ENCODE measurements around the gene COL25A1. TPM values are rescaled to one million over a fixed set of nuclear protein-coding genes. Genes with fewer than 3 reads are reported as not detected.
A peak's percentile ranks its signal among the peaks of the same experiment; 100 is the strongest.
"Not testable (repeated sequence)": the region's sequence is repeated elsewhere in the genome, so short reads cannot be mapped to it uniquely, and the experiment has no call there.

Gene COL25A1
- total and polyA plus RNA-seq, 2 experiments from 2014 or later, result 0.25 TPM; not detected in 1

DNA sequence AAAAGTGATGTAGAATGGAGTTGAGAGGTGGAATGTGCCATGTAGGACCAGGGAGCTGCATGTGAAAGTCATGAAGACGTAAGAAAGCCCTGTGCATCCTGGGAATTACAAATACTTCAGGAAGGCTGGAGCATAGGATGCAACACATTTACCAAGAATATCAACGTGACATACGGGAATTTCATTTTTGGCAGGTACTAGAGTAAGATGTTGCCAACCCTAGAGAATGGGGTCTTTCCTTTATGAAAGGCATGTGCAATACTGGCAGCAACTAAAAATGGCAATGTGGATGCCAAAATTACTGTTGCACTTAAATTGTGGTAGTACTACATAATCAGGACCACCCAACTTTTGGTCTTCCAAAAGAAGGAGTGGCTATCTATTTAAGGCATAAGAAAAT is 188.0 kb downstream of the COL25A1 start:
- no peak for DNase-seq
- no peak overlapping the region for H3K4me3 ChIP-seq
- TF ChIP-seq EZH2 (IDR thresholded peaks at IDR 0.05; ENCODE audit: insufficient read depth, poor library complexity, severe bottlenecking) (no peak), EZH2phosphoT487 (IDR thresholded peaks at IDR 0.05; ENCODE audit: insufficient read depth, low read depth) (no peak)
- H3K4me2 ChIP-seq (ENCODE audit: unreplicated experiment), result no peak overlapping the region
- no peaks in the 10 kb centered on the region for H3K27me3 ChIP-seq (replicated peaks; ENCODE audit: insufficient read depth)
- no peak overlapping the region for H3K9ac ChIP-seq
- H3K4me1 ChIP-seq (ENCODE audit: insufficient read depth), result no peaks in the 10 kb centered on the region
- 87 to 89% methylated on average over 3 of the region's 3 CpGs for WGBS, 2 experiments (ENCODE audit: low coverage in 1 of 2, low lambda C conversion rate in 2 of 2, missing lambda C conversion rate in 2 of 2)
- H3K27ac ChIP-seq, result no peak overlapping the region
- in situ Hi-C loops (cut with MboI), result no loop called here
- no peaks in the 10 kb centered on the region for H4K20me1 ChIP-seq (ENCODE audit: insufficient read depth)
- H3K36me3 ChIP-seq (ENCODE audit: low read depth), result no peaks in the 10 kb centered on the region
- no peaks in the 10 kb centered on the region for H3K79me2 ChIP-seq (ENCODE audit: insufficient read depth)
- H3F3A ChIP-seq (ENCODE audit: insufficient read depth), result no peaks in the 10 kb centered on the region
- H3K9me3 ChIP-seq (ENCODE audit: low read depth), result no peaks in the 10 kb centered on the region
- H3K9me2 ChIP-seq (ENCODE audit: insufficient read depth), result no peaks in the 10 kb centered on the region
- H2AFZ ChIP-seq, result no peak overlapping the region

DNA sequence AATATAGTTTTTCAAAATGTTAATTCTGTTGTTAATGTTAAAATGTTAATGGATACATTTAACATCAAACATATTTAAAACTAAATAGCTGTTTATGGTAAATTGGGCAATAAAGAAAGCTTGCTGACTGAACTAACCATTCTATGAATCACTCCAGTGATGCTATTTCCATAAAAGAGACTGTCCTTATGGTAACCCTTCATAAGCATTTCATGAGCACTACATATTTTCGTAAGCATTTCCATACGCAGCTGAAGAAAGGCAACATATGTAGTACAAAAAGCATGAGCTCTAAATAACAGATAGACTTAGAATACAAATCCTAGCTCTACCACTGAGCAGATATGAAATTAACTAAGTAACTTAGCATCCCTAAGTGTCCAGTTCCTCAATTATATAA is 188.9 kb downstream of the COL25A1 start:
- Histone ChIP-seq H3K4me2 (ENCODE audit: unreplicated experiment) (no peak overlapping the region), H3K9me2 (ENCODE audit: insufficient read depth) (no peaks in the 10 kb centered on the region), H3K27ac (no peak overlapping the region), H3K9me3 (ENCODE audit: low read depth) (no peaks in the 10 kb centered on the region), H3F3A (ENCODE audit: insufficient read depth) (no peaks in the 10 kb centered on the region), H2AFZ (no peak overlapping the region), H3K4me3 (no peak overlapping the region), H3K27me3 (replicated peaks; ENCODE audit: insufficient read depth) (no peaks in the 10 kb centered on the region), H3K79me2 (ENCODE audit: insufficient read depth) (no peaks in the 10 kb centered on the region), H4K20me1 (ENCODE audit: insufficient read depth) (no peaks in the 10 kb centered on the region), H3K4me1 (ENCODE audit: insufficient read depth) (no peaks in the 10 kb centered on the region), H3K36me3 (ENCODE audit: low read depth) (no peaks in the 10 kb centered on the region), H3K9ac (no peak overlapping the region)
- WGBS, 2 experiments (ENCODE audit: low coverage in 1 of 2, low lambda C conversion rate in 2 of 2, missing lambda C conversion rate in 2 of 2), result 73 to 74% methylated on average over 2 of the region's 2 CpGs
- in situ Hi-C loops (cut with MboI), result no loop called here
- DNase-seq, result peak; percentile 51
- TF ChIP-seq EZH2phosphoT487 (IDR thresholded peaks at IDR 0.05; ENCODE audit: insufficient read depth, low read depth) (no peak), EZH2 (IDR thresholded peaks at IDR 0.05; ENCODE audit: insufficient read depth, poor library complexity, severe bottlenecking) (no peak)

DNA sequence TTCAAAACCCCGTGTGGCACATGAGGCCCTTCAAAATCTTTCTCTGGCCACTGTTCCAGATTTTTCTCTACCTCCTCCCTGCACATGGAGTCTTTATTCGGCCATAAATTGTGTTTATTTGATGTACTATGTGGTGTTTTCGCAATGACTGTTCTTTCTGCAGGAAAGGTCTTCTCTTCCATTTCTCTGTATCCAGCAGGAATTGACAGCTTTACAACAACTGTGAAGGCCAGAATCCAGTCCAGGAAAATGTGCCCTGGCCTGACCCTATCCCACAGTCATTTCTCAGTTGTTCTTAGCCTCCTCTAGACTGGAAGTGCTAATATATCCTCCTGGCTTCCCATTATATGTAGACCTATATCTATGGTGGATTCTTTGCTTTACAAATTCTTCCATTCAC is 191.4 kb downstream of the COL25A1 start:
- 46 to 57% methylated on average over 3 of the region's 3 CpGs for WGBS, 2 experiments (ENCODE audit: low coverage in 1 of 2, low lambda C conversion rate in 2 of 2, missing lambda C conversion rate in 2 of 2)
- Histone ChIP-seq H3K9ac (no peak overlapping the region), H3K27me3 (replicated peaks; ENCODE audit: insufficient read depth) (no peaks in the 10 kb centered on the region), H3K27ac (no peak overlapping the region), H3K9me2 (ENCODE audit: insufficient read depth) (no peaks in the 10 kb centered on the region), H3K9me3 (ENCODE audit: low read depth) (no peaks in the 10 kb centered on the region), H2AFZ (no peak overlapping the region), H3K4me2 (ENCODE audit: unreplicated experiment) (no peak overlapping the region), H3K79me2 (ENCODE audit: insufficient read depth) (no peaks in the 10 kb centered on the region), H3K36me3 (ENCODE audit: low read depth) (no peaks in the 10 kb centered on the region), H3F3A (ENCODE audit: insufficient read depth) (no peaks in the 10 kb centered on the region), H4K20me1 (ENCODE audit: insufficient read depth) (no peaks in the 10 kb centered on the region), H3K4me3 (no peak overlapping the region), H3K4me1 (ENCODE audit: insufficient read depth) (no peaks in the 10 kb centered on the region)
- DNase-seq, result no peak
- TF ChIP-seq EZH2 (IDR thresholded peaks at IDR 0.05; ENCODE audit: insufficient read depth, poor library complexity, severe bottlenecking) (no peak), EZH2phosphoT487 (IDR thresholded peaks at IDR 0.05; ENCODE audit: insufficient read depth, low read depth) (no peak)
- in situ Hi-C loops (cut with MboI), result no loop called here

DNA sequence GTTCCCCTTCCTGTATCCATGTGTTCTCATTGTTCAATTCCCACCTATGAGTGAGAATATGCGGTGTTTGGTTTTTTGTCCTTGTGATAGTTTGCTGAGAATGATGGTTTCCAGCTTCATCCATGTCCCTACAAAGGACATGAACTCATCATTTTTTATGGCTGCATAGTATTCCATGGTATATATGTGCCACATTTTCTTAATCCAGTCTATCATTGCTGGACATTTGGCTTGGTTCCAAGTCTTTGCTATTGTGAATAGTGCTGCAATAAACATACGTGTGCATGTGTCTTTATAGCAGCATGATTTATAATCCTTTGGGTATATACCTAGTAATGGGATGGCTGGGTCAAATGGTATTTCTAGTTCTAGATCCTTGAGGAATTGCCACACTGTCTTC is 194.2 kb downstream of the COL25A1 start:
- H3K9me2 ChIP-seq (ENCODE audit: insufficient read depth); H3K4me1 ChIP-seq (ENCODE audit: insufficient read depth); H3K27me3 ChIP-seq (replicated peaks; ENCODE audit: insufficient read depth); H3K79me2 ChIP-seq (ENCODE audit: insufficient read depth); H3K27ac ChIP-seq; H3K9ac ChIP-seq; H3K4me3 ChIP-seq; H3K4me2 ChIP-seq (ENCODE audit: unreplicated experiment); H3K9me3 ChIP-seq (ENCODE audit: low read depth); H3F3A ChIP-seq (ENCODE audit: insufficient read depth); H2AFZ ChIP-seq; in situ Hi-C loops (cut with MboI); H3K36me3 ChIP-seq (ENCODE audit: low read depth); H4K20me1 ChIP-seq (ENCODE audit: insufficient read depth); DNase-seq: not testable (repeated sequence)
- WGBS, 2 experiments (ENCODE audit: low coverage in 1 of 2, low lambda C conversion rate in 2 of 2, missing lambda C conversion rate in 2 of 2), result 75 to 100% methylated on average over 1 of the region's 2 CpGs

DNA sequence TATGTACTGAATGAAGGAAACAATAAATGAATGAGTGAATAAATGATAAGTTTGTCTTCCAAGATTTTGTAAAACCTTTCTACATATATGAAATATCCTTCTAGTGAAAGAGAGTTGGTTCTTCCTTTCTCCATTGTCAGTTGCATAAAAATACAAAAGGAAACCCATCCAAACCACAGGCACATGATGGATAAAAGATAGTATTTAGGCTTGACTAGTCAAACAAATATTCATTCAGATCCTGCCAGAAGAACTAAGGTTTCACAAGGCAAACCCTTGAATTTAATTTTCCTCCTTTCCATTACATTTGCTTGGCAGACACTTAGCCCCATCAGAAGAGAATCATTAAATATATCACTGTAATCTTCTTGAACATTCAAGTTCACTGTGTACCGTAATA is 208.4 kb downstream of the COL25A1 start:
- Histone ChIP-seq H3K27me3 (replicated peaks; ENCODE audit: insufficient read depth) (no peaks in the 10 kb centered on the region), H2AFZ (no peak overlapping the region), H4K20me1 (ENCODE audit: insufficient read depth) (no peaks in the 10 kb centered on the region), H3K4me1 (ENCODE audit: insufficient read depth) (no peaks in the 10 kb centered on the region), H3K79me2 (ENCODE audit: insufficient read depth) (no peaks in the 10 kb centered on the region), H3K9me2 (ENCODE audit: insufficient read depth) (peaks cover 3% of the 10 kb centered on the region; the same call in 1 of the 2 replicates), H3F3A (ENCODE audit: insufficient read depth) (no peaks in the 10 kb centered on the region), H3K9ac (no peak overlapping the region), H3K4me3 (no peak overlapping the region), H3K4me2 (ENCODE audit: unreplicated experiment) (no peak overlapping the region), H3K9me3 (ENCODE audit: low read depth) (no peaks in the 10 kb centered on the region), H3K27ac (no peak overlapping the region), H3K36me3 (ENCODE audit: low read depth) (no peaks in the 10 kb centered on the region)
- TF ChIP-seq EZH2phosphoT487 (IDR thresholded peaks at IDR 0.05; ENCODE audit: insufficient read depth, low read depth) (no peak), EZH2 (IDR thresholded peaks at IDR 0.05; ENCODE audit: insufficient read depth, poor library complexity, severe bottlenecking) (no peak)
- in situ Hi-C loops (cut with MboI), result no loop called here
- DNase-seq, result peak; percentile 14
- WGBS, 2 experiments (ENCODE audit: low coverage in 1 of 2, low lambda C conversion rate in 2 of 2, missing lambda C conversion rate in 2 of 2), result 24 to 41% methylated on average over 1 of the region's 1 CpG
